Measurements from ENCODE around the gene PTPN2. TPM values are rescaled to one million over a fixed set of nuclear protein-coding genes. Genes with fewer than 3 reads are reported as not detected.

PTPN2 gene
- polyA plus RNA-seq, 2 of the 4 experiments (the other 2 are of a cell fraction), result 23.0 to 32.4 TPM

DNA sequence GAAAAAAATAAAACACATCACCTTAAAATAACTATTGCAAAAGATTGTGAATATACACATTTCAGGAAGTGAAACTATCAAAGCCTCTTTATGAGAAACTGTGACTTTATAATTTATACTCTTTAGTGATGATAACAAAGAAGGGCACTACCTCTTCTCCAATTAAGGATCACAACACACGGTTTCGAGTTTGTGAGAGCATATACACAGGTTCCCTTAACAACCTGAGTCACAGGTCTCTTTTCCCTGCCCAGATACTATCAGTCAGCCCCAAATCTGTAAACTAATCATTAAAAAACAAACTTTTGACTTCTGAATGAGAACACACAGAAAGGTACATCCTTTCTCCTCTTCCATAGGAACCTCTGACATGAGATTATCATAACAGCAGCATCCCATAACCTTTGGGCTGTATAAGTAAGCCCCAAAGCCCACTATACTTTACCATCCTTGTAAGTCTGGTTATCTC, 44.9 kb downstream of the PTPN2 start (continued):
- TF ChIP-seq RNF2 (IDR thresholded peaks at IDR 0.05; ENCODE audit: borderline replicate concordance, low read depth) (no peak), MAZ (IDR thresholded peaks at IDR 0.05; ENCODE audit: borderline replicate concordance, low read depth, low read length) (no peak)

DNA sequence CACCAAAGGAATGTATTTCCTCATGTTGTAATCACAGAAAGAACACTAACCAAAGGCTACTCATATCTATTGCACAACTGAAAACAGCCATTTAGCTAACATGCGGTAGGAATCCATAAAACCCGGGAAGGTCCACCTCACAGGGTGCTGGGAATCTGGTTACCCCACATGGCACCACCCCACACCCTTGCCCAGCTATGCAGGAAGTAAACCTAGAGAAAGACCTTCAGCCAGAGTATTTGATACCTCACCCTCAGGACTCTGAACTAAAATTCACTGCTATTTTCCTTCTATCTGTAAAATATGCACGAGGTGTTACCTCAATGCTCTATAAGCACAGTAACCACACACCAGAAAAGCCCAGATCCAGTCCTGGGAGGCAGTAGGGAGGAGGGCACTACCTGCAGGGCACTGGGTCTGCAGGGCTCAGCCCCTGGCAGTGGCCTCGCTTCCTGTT, 45.8 kb downstream of the PTPN2 start:
- H3K27ac ChIP-seq, result peak overlapping the region; percentile 80 to 87
- H3K4me3 ChIP-seq, result peak overlapping the region; percentile 18; the same call in 2 of the 3 replicates
- TF ChIP-seq CHD2 (IDR thresholded peaks at IDR 0.05; ENCODE audit: low read length, partially characterized antibody) (no peak), MYC (IDR thresholded peaks at IDR 0.05; ENCODE audit: borderline replicate concordance, low read length) (peak; percentile 88), FOSL2 (IDR thresholded peaks at IDR 0.05) (no peak), FOSL2 (CRISPR knock-in tag; IDR thresholded peaks at IDR 0.05) (peak; percentile 69), JUNB (IDR thresholded peaks at IDR 0.05) (no peak), EP300 (IDR thresholded peaks at IDR 0.05) (peak; percentile 57 to 76; a peak in 4 of 5 replicates), RAD21 (conservative IDR thresholded peaks at IDR 0.05 in 1 of 2, IDR thresholded peaks at IDR 0.05 in 1 of 2) (0 out of 5 replicates have a peak, but pooled peaks of 1 of the 2 experiments have one; percentile 12), HOXB13 (CRISPR knock-in tag; IDR thresholded peaks at IDR 0.05; ENCODE audit: low read depth) (no peak), NPAS2 (CRISPR knock-in tag; IDR thresholded peaks at IDR 0.05; ENCODE audit: borderline replicate concordance) (no peak), BHLHE40 (IDR thresholded peaks at IDR 0.05; ENCODE audit: low read depth, low read length) (no peak), NFE2L2 (conservative IDR thresholded peaks at IDR 0.05; ENCODE audit: low read length) (no peak), JUN (IDR thresholded peaks at IDR 0.05) (peak; percentile 37 to 73; a peak in 3 of 5 replicates), MAFK (IDR thresholded peaks at IDR 0.05; ENCODE audit: partially characterized antibody) (no peak), CBX8 (IDR thresholded peaks at IDR 0.05) (no peak), RCOR1 (IDR thresholded peaks at IDR 0.05; ENCODE audit: low read depth, low read length) (no peak), CEBPB (IDR thresholded peaks at IDR 0.05) (peak; percentile 96)
- TF ChIP-seq, protein P1, sequence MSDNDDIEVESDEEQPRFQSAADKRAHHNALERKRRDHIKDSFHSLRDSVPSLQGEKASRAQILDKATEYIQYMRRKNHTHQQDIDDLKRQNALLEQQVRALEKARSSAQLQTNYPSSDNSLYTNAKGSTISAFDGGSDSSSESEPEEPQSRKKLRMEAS (IDR thresholded peaks at IDR 0.05), result peak; percentile 76
- TF ChIP-seq, protein P2, sequence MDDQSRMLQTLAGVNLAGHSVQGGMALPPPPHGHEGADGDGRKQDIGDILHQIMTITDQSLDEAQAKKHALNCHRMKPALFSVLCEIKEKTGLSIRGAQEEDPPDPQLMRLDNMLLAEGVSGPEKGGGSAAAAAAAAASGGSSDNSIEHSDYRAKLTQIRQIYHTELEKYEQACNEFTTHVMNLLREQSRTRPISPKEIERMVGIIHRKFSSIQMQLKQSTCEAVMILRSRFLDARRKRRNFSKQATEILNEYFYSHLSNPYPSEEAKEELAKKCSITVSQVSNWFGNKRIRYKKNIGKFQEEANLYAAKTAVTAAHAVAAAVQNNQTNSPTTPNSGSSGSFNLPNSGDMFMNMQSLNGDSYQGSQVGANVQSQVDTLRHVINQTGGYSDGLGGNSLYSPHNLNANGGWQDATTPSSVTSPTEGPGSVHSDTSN (IDR thresholded peaks at IDR 0.05), result no peak
- TF ChIP-seq, protein P3, sequence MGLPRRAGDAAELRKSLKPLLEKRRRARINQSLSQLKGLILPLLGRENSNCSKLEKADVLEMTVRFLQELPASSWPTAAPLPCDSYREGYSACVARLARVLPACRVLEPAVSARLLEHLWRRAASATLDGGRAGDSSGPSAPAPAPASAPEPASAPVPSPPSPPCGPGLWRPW (IDR thresholded peaks at IDR 0.05), result peak; percentile 54; the same call in 1 of the 2 replicates
- TF ChIP-seq, protein P4, sequence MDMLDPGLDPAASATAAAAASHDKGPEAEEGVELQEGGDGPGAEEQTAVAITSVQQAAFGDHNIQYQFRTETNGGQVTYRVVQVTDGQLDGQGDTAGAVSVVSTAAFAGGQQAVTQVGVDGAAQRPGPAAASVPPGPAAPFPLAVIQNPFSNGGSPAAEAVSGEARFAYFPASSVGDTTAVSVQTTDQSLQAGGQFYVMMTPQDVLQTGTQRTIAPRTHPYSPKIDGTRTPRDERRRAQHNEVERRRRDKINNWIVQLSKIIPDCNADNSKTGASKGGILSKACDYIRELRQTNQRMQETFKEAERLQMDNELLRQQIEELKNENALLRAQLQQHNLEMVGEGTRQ (IDR thresholded peaks at IDR 0.05), result no peak
- TF ChIP-seq, protein P5, sequence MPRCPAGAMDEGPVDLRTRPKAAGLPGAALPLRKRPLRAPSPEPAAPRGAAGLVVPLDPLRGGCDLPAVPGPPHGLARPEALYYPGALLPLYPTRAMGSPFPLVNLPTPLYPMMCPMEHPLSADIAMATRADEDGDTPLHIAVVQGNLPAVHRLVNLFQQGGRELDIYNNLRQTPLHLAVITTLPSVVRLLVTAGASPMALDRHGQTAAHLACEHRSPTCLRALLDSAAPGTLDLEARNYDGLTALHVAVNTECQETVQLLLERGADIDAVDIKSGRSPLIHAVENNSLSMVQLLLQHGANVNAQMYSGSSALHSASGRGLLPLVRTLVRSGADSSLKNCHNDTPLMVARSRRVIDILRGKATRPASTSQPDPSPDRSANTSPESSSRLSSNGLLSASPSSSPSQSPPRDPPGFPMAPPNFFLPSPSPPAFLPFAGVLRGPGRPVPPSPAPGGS (IDR thresholded peaks at IDR 0.05), result peak; percentile 79; the same call in 2 of the 3 replicates
- H3K9me3 ChIP-seq, result no peaks in the 10 kb centered on the region
- ChIA-PET CTCF (interaction anchor here (0.9 kb wide), 1 partner anchor 96 kb away, joined by 3 read pairs; no protein-coding TSS in a partner anchor), POLR2A (interaction anchor here (0.6 to 1.1 kb wide), 2 partner anchors 45 to 47 kb away, joined by 3 to 20 read pairs; partner anchors contain the start of gene PTPN2)
- peak; percentile 65 to 92 for DNase-seq (ENCODE audit: low read depth in 1 of 2, low spot score in 1 of 2)
- peak overlapping the region; percentile 75 for H3K4me2 ChIP-seq
- 0% methylated on average over 4 of the region's 4 CpGs for WGBS (ENCODE audit: missing lambda C conversion rate)
- FAIRE-seq, result no peak
- peaks cover 34% of the 10 kb centered on the region for H3K4me1 ChIP-seq
- peak; percentile 98 for ATAC-seq
